Loucy (cell line): ENCODE data around the gene NKAP.

Experiments
- H2AFZ ChIP-seq: fragments of 200-600 bp; sonication (generic); 2 replicates; pipeline ENCODE4 v1.6.0; 2016; ENCODE audit warnings: antibody characterized with exemption, mild to moderate bottlenecking, low read length, moderate library complexity
- H3F3A ChIP-seq: fragments of 200-600 bp; 2 replicates; pipeline ENCODE4 v1.6.0; 2016; ENCODE audit warnings: antibody characterized with exemption, low read depth, mild to moderate bottlenecking
- H3K27me3 ChIP-seq: fragments of 200-600 bp; sonication (generic); 2 replicates; pipeline ENCODE4 v1.6.1; 2014; ENCODE audit warnings: low read length, mild to moderate bottlenecking; ENCODE audit not compliant: insufficient read depth, poor library complexity, severe bottlenecking
- H3K36me3 ChIP-seq: fragments of 200-600 bp; sonication (generic); 2 replicates; pipeline ENCODE4 v1.6.1; 2016; ENCODE audit warnings: low read length; ENCODE audit not compliant: insufficient read depth
- H3K4me1 ChIP-seq: fragments of 200-600 bp; sonication (generic); 2 replicates; pipeline ENCODE4 v1.5.1; 2014; ENCODE audit warnings: low read length, mild to moderate bottlenecking; ENCODE audit not compliant: insufficient read depth, poor library complexity, severe bottlenecking
- H3K4me2 ChIP-seq: fragments of 200-600 bp; sonication (generic); 2 replicates; pipeline ENCODE4 v1.6.0; 2014; ENCODE audit warnings: antibody characterized with exemption, low read length, low read depth, mild to moderate bottlenecking; ENCODE audit not compliant: poor library complexity, severe bottlenecking
- H3K4me3 ChIP-seq: fragments of 200-600 bp; sonication (generic); 2 replicates; pipeline ENCODE4 v1.5.1; 2014; ENCODE audit warnings: low read length, mild to moderate bottlenecking, mixed read lengths; ENCODE audit not compliant: poor library complexity, severe bottlenecking
- H3K79me2 ChIP-seq: fragments of 200-600 bp; sonication (generic); 2 replicates; pipeline ENCODE4 v1.6.1; 2014; ENCODE audit warnings: low read length; ENCODE audit not compliant: insufficient read depth
- H3K9ac ChIP-seq: fragments of 200-600 bp; sonication (generic); 2 replicates; pipeline ENCODE4 v1.6.0; 2014; ENCODE audit warnings: mild to moderate bottlenecking, low read depth, low read length, moderate library complexity; ENCODE audit not compliant: poor library complexity, severe bottlenecking
- H3K9me2 ChIP-seq: fragments of 200-600 bp; sonication (generic); replicated peaks from 2 replicates; pipeline ENCODE4 v1.6.1; 2016; ENCODE audit warnings: low read depth, low read length, mixed read lengths
- H3K9me3 ChIP-seq: fragments of 200-600 bp; sonication (generic); 2 replicates; pipeline ENCODE4 v1.6.1; 2014; ENCODE audit warnings: mild to moderate bottlenecking, antibody characterized with exemption, low read length, low read depth; ENCODE audit not compliant: insufficient read depth
- H4K20me1 ChIP-seq: fragments of 200-600 bp; sonication (generic); 2 replicates; pipeline ENCODE4 v1.6.0; 2014; ENCODE audit warnings: antibody characterized with exemption, low read length, mild to moderate bottlenecking; ENCODE audit not compliant: insufficient read depth, poor library complexity, severe bottlenecking
- CTCF ChIP-seq: fragments of 200-600 bp; sonication (generic); conservative IDR thresholded peaks from 2 replicates; pipeline ENCODE4 v1.5.1; 2014; ENCODE audit warnings: mild to moderate bottlenecking, antibody characterized with exemption, low read length
- EZH2phosphoT487 ChIP-seq: fragments of 200-600 bp; IDR thresholded peaks from 2 replicates; pipeline ENCODE4 v1.6.1; 2018; ENCODE audit warnings: antibody characterized with exemption, mild to moderate bottlenecking, moderate library complexity, borderline replicate concordance

The NKAP gene

GRCh38 chrX:119887721-119888425, 55.7 kb downstream of the NKAP start:
- H4K20me1 ChIP-seq = no peaks in the 10 kb centered on the region
- no peak overlapping the region for H2AFZ ChIP-seq
- H3K36me3 ChIP-seq = no peaks in the 10 kb centered on the region
- no peak overlapping the region for H3K9ac ChIP-seq
- no peaks in the 10 kb centered on the region for H3K79me2 ChIP-seq
- H3K4me2 ChIP-seq = no peak overlapping the region
- H3K4me3 ChIP-seq = no peak overlapping the region
- TF ChIP-seq EZH2phosphoT487 (no peak), CTCF (no peak)
- no peaks in the 10 kb centered on the region for H3K4me1 ChIP-seq
- no peaks in the 10 kb centered on the region for H3K9me2 ChIP-seq
- no peaks in the 10 kb centered on the region for H3F3A ChIP-seq
- no peaks in the 10 kb centered on the region for H3K9me3 ChIP-seq
- H3K27me3 ChIP-seq = no peaks in the 10 kb centered on the region

GRCh38 chrX:119885554-119886428, 57.8 kb downstream of the NKAP start:
- Histone ChIP-seq H3K4me3 (peak overlapping the region; percentile 48), H3K79me2 (no peaks in the 10 kb centered on the region), H3K9me3 (no peaks in the 10 kb centered on the region), H3K9me2 (no peaks in the 10 kb centered on the region), H2AFZ (peak overlapping the region; percentile 68; the same call in 1 of the 2 replicates), H3F3A (no peaks in the 10 kb centered on the region), H3K36me3 (no peaks in the 10 kb centered on the region), H3K4me2 (peak overlapping the region; percentile 50), H3K9ac (no peak overlapping the region), H4K20me1 (no peaks in the 10 kb centered on the region), H3K4me1 (no peaks in the 10 kb centered on the region), H3K27me3 (no peaks in the 10 kb centered on the region)
- TF ChIP-seq EZH2phosphoT487 (no peak), CTCF (no peak)

GRCh38 chrX:119880552-119881437, 62.8 kb downstream of the NKAP start:
- Histone ChIP-seq H3K9ac (no peak overlapping the region), H3K4me2 (no peak overlapping the region), H3K4me3 (no peak overlapping the region), H3K79me2 (peaks cover 3% of the 10 kb centered on the region; the same call in 1 of the 2 replicates), H3F3A (no peaks in the 10 kb centered on the region), H3K4me1 (no peaks in the 10 kb centered on the region), H3K9me2 (no peaks in the 10 kb centered on the region), H2AFZ (no peak overlapping the region), H3K36me3 (no peaks in the 10 kb centered on the region), H4K20me1 (no peaks in the 10 kb centered on the region), H3K9me3 (no peaks in the 10 kb centered on the region), H3K27me3 (no peaks in the 10 kb centered on the region)
- TF ChIP-seq EZH2phosphoT487 (no peak), CTCF (peak; percentile 58)
